Measurements from ENCODE around the gene TMEM95.
A peak's percentile ranks its signal among the peaks of the same experiment; 100 is the strongest.

Gene TMEM95, protein sequence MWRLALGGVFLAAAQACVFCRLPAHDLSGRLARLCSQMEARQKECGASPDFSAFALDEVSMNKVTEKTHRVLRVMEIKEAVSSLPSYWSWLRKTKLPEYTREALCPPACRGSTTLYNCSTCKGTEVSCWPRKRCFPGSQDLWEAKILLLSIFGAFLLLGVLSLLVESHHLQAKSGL

DNA sequence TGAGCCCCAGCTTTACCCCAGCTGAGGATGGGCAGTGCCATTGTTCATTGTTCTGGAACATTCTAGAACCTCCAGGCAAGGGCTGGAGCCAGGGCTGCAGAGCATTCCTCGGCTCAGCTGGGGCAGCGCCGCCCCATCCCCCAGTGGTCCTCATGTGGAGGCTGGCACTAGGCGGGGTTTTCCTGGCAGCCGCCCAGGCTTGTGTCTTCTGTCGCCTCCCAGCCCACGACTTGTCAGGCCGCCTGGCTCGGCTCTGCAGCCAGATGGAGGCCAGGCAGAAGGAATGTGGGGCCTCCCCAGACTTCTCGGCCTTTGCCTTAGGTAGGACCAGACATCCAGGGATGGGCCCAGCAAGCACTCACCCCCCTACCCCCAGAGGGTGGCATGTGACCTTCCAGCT lies at the start of gene TMEM95:
Gene TMEM95, plus strand, starts transcription at position 104 of the 400 bp plus-strand sequence. Its CDS starts 49 bp downstream, at position 153.
- no peak for DNase-seq

DNA sequence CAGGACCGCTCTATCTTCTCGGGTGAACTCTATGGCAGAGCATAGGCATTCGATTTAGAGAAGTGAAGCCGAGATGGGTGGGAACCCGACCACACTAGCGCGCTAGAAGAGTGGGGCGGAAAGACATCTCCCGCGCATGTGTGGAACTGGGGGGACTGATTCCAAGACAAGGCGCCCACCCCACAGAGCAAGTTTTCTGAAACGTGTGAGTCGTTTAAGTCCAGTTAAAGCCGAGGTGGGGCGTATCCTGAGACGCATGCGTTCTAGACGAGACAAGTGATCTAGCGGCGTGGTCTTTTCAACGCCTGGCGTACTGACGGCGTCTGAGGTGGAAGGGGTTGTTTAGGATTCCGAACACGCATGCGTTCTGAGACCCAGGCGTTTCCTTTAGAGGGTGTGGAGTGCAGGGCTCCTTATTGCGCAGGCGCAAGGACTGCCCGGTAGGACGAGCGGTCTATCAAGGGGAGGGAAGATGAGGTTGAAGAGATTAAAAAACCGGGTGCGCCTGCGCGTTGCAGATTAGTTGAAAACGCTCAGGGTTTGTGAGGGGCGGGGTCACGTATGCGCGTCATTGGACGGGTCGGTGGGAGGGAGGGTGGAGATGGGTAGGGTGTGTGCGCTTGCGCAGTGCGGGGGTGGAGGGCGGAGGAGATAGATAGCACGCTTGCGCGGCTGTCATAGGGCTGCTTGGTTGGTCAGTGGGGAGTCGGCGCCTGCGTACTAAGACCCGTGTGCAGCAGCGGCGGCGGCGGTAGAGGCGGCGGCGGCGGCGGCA lies 47.9 kb upstream of the TMEM95 start, which contains the start of gene EIF5A:
Gene EIF5A, plus strand, starts transcription at position 718 of the 775 bp plus-strand sequence. CDS start 2,008 bp downstream, outside the sequence.
- DNase-seq = peak; percentile 100

DNA sequence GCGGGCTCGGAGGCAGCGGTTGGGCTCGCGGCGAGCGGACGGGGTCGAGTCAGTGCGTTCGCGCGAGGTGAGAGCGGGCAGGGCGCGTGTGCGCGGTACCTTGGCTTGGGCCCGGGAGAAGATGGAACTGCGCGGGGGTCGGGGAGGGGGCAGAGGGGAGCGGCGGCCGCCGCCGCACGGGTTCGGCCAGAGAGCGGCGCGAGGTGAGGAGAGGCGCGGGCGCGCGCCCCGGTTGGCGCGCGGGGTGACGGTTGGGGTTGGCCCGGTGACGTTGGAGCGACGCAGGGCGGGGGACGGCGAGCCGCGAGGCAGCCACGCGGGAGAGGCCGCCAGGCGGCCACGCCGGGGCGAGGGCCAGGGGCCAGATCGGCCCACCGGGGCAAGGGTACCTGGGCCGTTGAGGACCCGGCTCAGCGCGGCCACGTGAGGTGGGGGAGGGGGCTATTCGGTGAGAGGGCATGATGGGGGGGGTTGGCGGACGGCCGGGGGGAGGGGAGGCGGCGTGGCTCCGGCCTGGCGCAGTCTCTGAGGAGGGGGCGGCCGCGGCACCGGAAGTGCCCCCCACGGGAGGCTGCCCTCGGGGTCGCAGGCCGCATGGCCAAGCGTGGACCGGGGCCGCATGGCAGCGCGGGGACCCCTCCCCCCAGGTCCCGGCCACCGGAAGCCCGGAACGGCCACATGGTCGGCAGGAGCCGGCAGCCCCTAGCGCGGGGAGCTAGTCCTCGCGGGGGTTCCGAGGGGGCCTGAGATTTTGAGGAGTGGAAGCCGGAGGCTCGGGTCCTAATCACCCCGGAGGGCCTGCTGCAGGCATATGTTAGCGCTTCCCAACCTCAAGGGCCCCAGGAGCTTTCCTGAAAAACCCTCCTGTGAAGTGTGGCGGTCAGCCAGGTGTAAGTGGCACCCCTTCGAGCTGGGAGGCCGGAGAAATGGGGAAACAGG lies 47.0 kb upstream of the TMEM95 start:
- peak; percentile 60 for DNase-seq

DNA sequence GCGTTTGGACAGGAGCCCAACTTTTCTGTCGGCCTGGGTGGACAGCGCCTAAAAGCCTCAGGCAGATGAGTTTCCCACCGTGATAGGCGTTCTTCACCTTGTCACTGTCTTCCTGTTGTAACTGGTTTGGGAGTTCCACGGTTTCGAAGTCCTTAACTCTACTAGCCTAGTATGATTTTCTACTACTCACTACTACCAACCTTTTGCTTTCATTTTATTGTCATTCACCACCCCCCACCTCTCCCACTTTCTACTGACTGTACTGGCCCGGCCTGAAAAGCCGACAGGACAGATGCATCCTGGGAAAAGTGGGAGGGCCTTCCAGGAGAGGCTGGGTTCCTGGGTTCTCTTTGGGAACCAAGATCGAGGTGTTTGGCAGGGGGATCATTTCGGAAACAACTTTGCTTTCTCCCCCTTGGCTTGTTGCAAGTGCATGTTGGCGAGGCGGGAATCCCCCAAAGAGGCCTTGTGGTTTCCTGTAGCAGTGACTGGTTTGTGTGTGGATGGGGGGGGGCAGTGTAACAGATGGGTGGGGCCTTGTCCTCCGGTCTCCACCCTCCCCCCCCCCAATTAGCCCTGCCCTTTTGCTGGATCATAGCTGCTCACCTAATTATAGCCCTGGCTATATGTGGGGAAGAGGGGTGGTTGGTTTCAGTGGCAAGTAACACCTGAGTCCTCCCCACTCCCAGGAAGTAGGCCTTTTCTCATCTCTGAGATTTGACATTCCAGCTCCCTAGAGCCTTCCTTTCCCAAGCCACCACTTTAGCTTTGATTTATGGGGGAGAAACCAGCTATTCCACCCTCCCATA lies 46.1 kb upstream of the TMEM95 start:
- DNase-seq = peak; percentile 88

DNA sequence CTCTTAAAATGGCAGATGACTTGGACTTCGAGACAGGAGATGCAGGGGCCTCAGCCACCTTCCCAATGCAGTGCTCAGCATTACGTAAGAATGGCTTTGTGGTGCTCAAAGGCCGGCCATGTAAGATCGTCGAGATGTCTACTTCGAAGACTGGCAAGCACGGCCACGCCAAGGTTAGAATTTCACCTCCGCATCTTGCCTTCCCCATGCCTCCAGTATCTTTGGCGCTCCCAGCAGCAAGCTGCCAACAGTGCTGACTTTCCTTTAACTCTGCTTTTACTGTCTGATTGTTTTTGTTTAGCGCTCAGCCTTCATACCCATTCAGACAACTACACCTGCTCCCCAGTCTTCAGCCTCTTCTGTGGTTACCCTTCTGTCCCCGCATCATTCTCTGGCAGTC lies 45.3 kb upstream of the TMEM95 start:
- DNase-seq = no peak

DNA sequence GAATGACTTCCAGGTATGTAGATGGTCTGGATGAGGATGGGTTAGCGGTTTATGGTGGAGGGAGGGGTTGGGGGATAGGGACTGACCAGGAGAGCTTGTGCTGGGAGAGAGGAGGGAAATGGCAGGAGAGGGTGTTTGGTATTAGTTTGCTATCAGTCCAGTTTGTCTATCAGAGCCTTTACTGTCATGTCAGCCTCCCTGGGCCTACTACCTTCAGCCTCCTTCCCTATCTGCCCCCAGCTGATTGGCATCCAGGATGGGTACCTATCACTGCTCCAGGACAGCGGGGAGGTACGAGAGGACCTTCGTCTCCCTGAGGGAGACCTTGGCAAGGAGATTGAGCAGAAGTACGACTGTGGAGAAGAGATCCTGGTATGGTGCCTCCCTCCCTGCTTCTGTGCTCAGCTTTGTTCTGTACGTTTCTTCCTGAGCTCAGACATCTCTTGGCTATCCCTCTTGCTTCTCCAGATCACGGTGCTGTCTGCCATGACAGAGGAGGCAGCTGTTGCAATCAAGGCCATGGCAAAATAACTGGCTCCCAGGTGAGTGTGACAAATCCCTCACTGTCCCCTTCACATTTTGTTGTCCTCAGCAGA lies 43.7 kb upstream of the TMEM95 start:
- DNase-seq = no peak

DNA sequence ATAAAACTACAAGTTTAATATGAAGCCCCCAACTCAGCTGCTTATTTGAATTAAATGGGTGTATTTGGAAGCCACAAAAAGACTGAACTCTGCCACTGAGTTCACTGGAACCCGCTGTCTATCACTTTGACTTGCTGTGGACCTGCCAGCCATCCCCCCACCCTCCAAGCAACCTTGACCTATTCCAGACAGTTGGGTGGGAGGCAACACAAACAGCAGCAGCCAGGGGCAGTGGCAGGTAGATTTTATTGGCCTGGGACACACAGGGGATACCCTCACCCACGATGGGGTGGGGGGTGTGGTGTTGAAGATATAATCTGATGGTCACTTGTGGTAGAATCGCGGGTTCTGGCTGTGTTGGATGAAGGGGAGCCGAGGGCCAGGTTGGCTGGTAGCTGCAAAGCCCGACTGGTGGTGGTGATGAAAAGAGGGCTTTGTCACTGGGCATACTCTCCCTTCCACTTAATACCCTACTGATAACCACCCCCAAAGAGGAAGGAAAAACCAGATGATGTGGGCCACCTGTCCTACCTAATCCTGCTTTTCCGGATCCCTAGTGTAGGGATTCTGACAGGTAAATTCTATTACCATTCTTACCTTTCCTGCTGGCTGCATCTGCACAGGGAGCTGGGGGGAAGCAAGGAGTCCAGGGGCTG lies 42.4 kb upstream of the TMEM95 start:
- DNase-seq = no peak

DNA sequence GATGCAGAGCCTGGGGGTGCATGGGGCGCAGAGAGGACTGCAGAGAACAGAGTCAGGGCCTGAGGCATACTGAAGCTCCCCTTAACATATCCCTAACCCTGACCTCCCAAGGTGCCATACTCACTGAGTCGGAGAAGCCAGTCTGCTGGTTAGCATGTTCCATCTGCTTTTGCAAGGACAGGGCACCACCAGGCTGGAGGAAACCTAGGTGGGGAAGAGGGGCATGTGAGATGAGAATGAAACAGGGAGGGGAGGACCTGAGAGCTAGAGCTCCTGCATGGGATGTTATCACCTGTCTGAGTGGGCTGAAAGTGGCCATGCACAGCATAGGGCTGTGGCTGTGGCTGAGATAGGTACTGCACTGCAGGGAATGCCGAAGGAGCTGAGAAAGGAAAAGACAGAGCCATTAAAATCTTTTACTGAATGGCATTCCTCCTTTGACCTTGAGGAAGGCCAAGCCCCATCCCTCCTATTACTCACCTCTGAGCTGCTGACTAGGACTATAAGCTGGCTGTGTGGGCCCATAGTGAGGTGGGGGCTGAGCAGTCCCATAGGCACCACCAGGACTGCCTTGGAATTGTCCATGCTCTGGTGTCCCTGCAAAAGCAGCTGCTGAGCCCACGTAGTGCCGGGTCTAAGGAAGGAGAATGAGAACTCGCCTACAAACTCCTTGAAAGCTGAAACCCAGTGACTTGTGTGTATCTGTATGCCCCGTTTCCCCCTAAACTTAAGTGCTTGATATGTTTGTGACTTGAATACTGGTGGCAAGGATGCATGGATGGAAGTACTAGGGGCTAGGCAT lies 41.7 kb upstream of the TMEM95 start:
- DNase-seq = peak; percentile 51

DNA sequence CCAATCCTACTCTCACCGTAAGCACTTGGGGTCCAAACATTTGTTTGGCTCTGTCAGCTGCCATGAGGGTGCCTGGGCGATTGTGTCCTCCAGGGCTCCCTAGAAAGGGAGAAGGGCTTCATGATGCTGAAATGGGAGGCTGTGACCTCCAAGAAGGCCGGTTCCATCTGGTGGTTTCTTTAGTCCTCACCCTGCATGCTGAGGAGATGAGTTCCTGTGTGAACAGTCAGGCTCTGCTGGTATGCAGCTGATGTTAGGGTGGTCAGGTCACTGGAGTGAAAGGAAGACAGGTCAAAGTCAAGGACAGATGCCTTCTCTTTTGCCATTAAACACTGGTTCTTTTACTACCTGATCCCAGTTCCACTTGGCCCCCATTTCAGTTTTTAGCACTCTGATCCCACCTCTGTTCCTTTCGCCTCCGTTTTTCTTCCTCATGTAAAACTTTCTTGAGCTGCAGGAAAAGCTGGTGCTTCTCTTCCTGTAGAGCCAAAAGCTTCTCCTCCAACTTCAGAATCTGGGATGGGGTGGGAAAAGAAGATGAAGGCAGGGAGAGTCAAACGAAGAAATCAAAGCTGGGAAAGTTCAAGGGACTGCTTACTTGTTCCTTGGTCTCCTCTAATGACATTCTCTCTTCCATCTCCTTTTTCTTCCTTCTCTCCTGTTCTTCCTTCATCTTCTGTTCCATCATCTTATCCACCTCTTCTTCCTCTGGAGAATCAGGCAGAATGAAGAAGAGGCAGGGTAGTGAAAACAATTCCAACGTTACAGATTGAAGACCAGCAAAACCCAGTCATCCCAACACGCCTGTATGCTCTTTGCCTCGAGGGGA lies 40.9 kb upstream of the TMEM95 start:
- peak; percentile 45 for DNase-seq

DNA sequence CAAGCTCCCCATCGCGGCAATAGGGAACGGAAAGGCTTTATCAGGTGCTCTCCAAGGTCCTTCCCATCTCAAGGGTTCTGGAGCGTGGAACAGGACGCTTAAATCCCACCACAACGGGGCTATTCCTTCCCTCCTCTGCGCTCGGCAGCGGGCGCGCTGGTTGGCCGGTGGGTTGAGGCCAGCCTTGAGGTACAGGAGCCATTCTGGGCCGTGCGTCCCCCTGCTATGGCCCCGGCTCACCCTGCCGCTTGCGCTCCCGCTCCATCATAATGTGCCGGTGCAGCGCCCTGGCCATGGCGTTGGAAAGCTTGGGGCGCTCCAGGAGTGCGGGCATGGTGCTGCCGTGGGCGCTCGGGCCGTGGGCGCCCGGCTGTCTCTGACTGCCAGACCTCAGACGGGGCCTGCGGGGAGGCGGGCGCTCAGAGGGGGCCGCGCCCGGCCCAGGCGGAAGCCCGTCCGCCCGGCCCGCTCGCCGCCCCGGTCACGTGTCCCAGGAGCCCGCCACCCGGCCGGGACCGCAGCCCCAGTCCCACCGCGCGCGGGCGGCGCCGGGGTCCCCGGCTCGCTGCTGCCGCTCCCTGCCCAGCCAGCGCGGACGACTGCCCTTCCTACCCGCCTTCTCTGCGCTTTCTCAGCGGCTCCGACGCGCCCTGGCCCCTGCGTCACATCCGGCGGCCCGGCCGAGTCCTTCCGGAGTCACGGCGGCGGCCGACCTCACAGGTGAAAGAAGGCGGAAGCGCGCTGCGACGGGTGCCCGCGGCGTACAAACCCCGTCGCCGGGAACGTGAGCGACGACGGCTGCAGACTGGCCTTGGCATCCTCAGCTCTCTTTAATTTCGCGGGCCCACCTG lies 40.0 kb upstream of the TMEM95 start, which contains the start of gene GPS2:
Gene GPS2, minus strand, starts transcription at position 642 of the 851 bp plus-strand sequence. Its CDS starts 308 bp downstream, at position 334.
- DNase-seq = peak; percentile 96

DNA sequence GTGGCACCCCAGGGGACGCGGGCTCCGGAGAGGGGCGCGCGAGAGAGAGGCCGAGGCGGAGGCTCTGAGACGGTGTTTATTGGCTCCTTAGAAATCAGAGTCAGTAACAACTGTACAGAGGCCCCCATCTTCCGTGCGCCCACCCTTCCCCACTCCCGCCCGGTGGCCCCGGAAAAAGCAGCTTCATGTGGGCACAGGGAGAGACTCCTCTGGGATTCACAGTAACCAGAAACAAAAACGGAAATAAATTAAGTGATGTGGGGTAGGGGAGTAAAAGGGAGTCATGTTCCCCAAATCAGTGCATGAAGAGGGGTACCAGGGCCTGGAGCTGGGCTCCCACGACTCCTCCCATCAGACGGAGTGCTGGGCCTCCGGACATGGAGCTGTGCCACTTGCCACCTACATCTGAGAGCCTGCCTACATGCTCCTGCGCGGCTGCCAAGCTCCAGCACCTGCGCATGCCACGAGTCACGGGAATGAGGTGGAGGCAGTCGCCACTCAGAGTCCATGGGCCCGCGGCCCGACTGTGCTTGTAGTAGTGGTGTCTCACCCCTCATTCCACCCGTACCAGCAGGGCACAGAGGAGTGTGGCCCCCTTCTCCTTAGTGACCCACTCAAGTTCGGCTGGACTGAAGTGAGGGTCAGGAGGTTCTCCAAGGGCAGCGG lies 39.3 kb upstream of the TMEM95 start:
- DNase-seq = no peak

DNA sequence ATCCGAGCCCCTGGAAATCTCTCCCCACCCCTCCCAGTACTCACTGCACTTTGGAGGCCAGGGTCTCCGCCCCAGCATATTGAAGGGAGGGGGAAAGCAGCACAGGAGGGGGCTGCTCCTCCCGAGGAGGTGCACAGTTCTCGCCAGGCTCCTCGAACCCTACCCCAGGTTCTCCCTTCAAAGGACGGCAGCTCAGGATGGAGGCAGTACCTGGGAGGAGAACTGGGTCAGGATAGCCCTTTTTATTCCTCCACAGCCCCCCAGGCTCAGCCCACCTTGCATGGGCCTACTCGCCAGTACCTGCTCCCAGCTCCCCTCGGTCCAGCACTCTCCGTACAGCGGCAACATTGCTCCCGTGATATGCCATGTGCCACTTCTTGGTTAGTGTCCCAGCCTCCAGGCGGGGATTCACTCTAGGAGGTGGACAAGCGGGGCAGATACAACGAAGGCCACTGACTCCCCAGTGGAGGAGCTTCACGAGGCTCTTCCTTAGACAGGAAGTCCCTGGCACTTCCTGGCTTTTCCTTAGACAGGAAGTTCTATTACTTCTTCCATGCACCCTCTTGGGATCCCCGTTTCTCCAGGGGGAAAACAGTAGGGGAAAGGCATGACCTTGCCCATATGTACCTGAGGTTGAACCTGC lies 37.7 kb upstream of the TMEM95 start:
- no peak for DNase-seq

DNA sequence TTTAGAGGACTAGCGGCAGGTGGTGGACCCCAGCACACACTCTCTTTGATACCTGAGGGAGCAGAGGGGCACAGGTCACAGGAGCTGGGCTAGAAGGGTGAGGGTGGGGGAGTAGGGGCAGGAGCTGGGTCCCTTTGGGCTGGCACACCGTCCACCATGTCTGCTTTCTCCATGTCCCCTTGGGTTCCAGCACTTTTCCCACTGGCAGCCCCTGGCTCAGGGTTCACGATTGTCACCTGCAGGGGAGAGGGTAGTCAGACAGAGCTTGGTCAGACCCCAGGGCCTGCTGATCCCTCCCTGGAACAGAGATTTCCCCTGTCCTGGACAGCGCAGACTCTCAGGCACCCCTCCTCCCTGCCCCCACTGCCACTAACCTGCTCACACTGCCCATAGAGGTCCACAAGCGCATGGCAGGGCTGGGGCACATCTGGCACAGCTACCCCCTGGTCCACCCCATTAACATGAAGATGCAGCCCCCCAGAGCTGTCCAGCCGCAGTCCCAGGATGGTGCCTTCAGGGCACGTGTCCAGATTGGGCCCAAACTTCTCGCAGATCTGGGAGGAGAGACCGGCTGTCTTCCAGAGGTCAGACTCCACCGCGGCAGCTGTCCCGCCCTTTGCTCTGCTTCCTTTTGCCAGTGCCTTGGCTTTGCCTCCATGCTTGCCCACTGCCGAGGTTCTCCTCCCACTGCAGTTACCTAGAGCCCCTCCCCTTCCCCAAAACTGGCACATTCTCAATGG lies 36.7 kb upstream of the TMEM95 start:
- no peak for DNase-seq

DNA sequence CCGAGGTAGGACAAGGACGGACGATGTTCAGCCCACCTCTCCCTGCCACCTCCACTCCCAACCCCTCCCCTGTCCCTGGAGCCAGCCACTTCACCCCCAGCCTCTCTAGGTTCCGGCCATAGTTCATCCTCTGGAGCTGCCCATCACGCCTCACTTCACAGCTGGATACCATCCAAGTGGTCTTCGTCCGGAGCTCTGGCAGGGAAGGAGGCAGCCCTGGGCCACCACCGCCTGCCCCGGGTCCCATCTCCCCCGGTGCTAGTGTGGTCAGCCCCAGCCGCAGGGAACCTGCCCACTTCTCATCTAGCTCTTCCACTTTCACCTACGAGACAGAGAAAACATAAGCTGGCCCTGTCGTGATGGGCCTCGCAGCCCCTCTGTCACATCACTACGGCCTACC lies 33.5 kb upstream of the TMEM95 start:
- no peak for DNase-seq

DNA sequence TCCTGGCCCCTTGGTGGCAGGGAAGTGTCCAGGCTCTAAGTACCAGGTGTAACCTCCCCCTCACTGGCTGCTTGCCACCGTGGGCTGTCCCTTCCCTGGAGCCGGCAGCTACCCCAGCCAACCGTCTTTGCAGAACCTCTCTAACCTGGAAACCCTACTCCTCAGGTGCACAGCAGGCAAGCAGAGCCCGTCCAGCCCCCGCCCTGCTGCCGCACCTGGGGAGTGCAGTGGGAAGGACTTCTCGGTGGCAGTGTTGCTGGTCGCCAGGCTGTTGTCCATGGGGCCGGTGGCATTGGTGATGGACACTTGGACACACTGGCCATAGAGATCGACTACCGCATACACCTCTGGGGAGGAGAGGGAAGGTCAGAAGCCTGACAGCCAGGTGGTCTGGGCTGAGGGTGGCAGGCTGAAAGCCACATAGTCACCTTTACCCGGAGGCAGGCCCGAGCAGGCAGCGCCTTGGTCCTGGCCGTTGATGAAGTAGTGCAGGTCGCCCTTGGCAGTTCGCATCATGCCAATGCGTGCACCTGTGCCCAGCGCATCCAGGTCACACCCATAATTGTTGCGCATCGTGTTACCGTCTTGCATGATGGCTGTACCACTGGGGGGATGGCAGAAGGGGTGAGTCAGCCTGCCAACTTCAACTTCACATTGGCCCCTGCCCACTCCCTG lies 32.3 kb upstream of the TMEM95 start:
- no peak for DNase-seq
